ENCODE results near the gene HYPK. TPM values are rescaled to one million over a fixed set of nuclear protein-coding genes. Genes with fewer than 3 reads are reported as not detected.
A peak's percentile ranks its signal among the peaks of the same experiment; 100 is the strongest.

The HYPK gene
- total RNA-seq, 1 experiment from 2014 or later: 14.4 TPM

- no peak for DNase-seq
- H3K4me1 ChIP-seq (replicated peaks; ENCODE audit: insufficient read depth): no peaks in the 10 kb centered on the region
- TF ChIP-seq CTCF (conservative IDR thresholded peaks at IDR 0.05) (no peak), EZH2 (IDR thresholded peaks at IDR 0.05; ENCODE audit: low read depth) (no peak)
- no TSS peak for BruUV-seq (replicated peaks)
- H3K27me3 ChIP-seq (ENCODE audit: insufficient read depth, low read depth): no peaks in the 10 kb centered on the region
- no peaks in the 10 kb centered on the region for H3K9me3 ChIP-seq (ENCODE audit: insufficient read depth, low read depth)
- intact Hi-C loops (cut with micrococcal nuclease; ENCODE audit: unreplicated experiment): loop anchor here (10.0 kb wide), 1 partner anchor 52 kb away; the partner anchor contains the start of genes MFAP1 and WDR76
- no peak overlapping the region for H2AFZ ChIP-seq
- peaks cover 3% of the 10 kb centered on the region; the same call in 1 of the 2 replicates for H4K20me1 ChIP-seq (ENCODE audit: insufficient read depth)
- peaks cover 22% of the 10 kb centered on the region; the same call in 1 of the 2 replicates for H3K36me3 ChIP-seq (ENCODE audit: low read depth)
- H3K4me3 ChIP-seq: no peak overlapping the region
- ChIA-PET POLR2A (ENCODE audit: unreplicated experiment) (no interaction called here), CTCF (no interaction called here)
- no peak overlapping the region for H3K27ac ChIP-seq
- H3K4me2 ChIP-seq: no peak overlapping the region
- H3F3A ChIP-seq (ENCODE audit: insufficient read depth, low read depth): peaks cover 49% of the 10 kb centered on the region
- no peaks in the 10 kb centered on the region for H3K79me2 ChIP-seq (ENCODE audit: low read depth)
- no peaks in the 10 kb centered on the region for H3K9me2 ChIP-seq (ENCODE audit: insufficient read depth)
Observed at GRCh38 chr15:43772624-43773023, 27.8 kb upstream of the HYPK start.

- Histone ChIP-seq H3K4me3 (no peak overlapping the region), H4K20me1 (ENCODE audit: insufficient read depth) (peaks cover 3% of the 10 kb centered on the region; the same call in 1 of the 2 replicates), H2AFZ (no peak overlapping the region), H3K9me2 (ENCODE audit: insufficient read depth) (no peaks in the 10 kb centered on the region), H3K4me1 (replicated peaks; ENCODE audit: insufficient read depth) (no peaks in the 10 kb centered on the region), H3K4me2 (no peak overlapping the region), H3K79me2 (ENCODE audit: low read depth) (no peaks in the 10 kb centered on the region), H3K9me3 (ENCODE audit: insufficient read depth, low read depth) (no peaks in the 10 kb centered on the region), H3K36me3 (ENCODE audit: low read depth) (peaks cover 17% of the 10 kb centered on the region; the same call in 1 of the 2 replicates), H3K27me3 (ENCODE audit: insufficient read depth, low read depth) (no peaks in the 10 kb centered on the region), H3K27ac (0 out of 2 replicates have a peak overlapping the region, but pooled peaks have one; percentile 16), H3F3A (ENCODE audit: insufficient read depth, low read depth) (peaks cover 41% of the 10 kb centered on the region)
- ChIA-PET CTCF (no interaction called here), POLR2A (ENCODE audit: unreplicated experiment) (no interaction called here)
- no peak for TF ChIP-seq EZH2 (IDR thresholded peaks at IDR 0.05; ENCODE audit: low read depth)
- TF ChIP-seq CTCF (conservative IDR thresholded peaks at IDR 0.05): no peak
- BruUV-seq (replicated peaks): no TSS peak
- no peak for DNase-seq
- intact Hi-C loops (cut with micrococcal nuclease; ENCODE audit: unreplicated experiment): loop anchor here (10.0 kb wide), 1 partner anchor 51 kb away; the partner anchor contains the start of genes MFAP1 and WDR76
Observed at GRCh38 chr15:43774062-43774461, 26.3 kb upstream of the HYPK start.

GRCh38 chr15:43775411-43775965 lies 24.9 kb upstream of the HYPK start:
- Histone ChIP-seq H3K79me2 (ENCODE audit: low read depth) (no peaks in the 10 kb centered on the region), H3K36me3 (ENCODE audit: low read depth) (peaks cover 9% of the 10 kb centered on the region; the same call in 1 of the 2 replicates), H3K4me2 (no peak overlapping the region), H3K9me3 (ENCODE audit: insufficient read depth, low read depth) (no peaks in the 10 kb centered on the region), H3K4me1 (replicated peaks; ENCODE audit: insufficient read depth) (no peaks in the 10 kb centered on the region), H3K4me3 (no peak overlapping the region), H3K27me3 (ENCODE audit: insufficient read depth, low read depth) (no peaks in the 10 kb centered on the region), H3K9me2 (ENCODE audit: insufficient read depth) (no peaks in the 10 kb centered on the region), H4K20me1 (ENCODE audit: insufficient read depth) (no peaks in the 10 kb centered on the region), H3F3A (ENCODE audit: insufficient read depth, low read depth) (peaks cover 37% of the 10 kb centered on the region), H3K27ac (no peak overlapping the region), H2AFZ (no peak overlapping the region)
- intact Hi-C loops (cut with micrococcal nuclease; ENCODE audit: unreplicated experiment): loop anchor here (10.0 kb wide), 1 partner anchor 49 kb away; the partner anchor contains the start of genes MFAP1 and WDR76
- POLR2A ChIA-PET (ENCODE audit: unreplicated experiment): interaction anchor here (0.6 kb wide), 1 partner anchor 335 kb away, joined by 8 read pairs; no protein-coding TSS in a partner anchor
- DNase-seq: peak; percentile 39 to 62
- CTCF ChIA-PET: interaction anchor here (0.7 to 3.1 kb wide), 2 partner anchors 335 to 1880 kb away, joined by 3 to 10 read pairs; no protein-coding TSS in a partner anchor
- no peak for TF ChIP-seq EZH2 (IDR thresholded peaks at IDR 0.05; ENCODE audit: low read depth)
- peak; percentile 52; the same call in 1 of the 2 replicates for TF ChIP-seq CTCF (conservative IDR thresholded peaks at IDR 0.05)
- TSS peak; percentile 26 for BruUV-seq (replicated peaks)
